ENCODE data around the gene NDUFS6.
"Not testable (repeated sequence)": the region's sequence is repeated elsewhere in the genome, so short reads cannot be mapped to it uniquely, and the experiment has no call there.

Gene NDUFS6

GRCh38 chr5:1830571-1831228, 29.5 kb downstream of the NDUFS6 start:
- no peak for DNase-seq (ENCODE audit: extremely low read depth in 1 of 2, low read depth in 1 of 2)

- no peak for DNase-seq (ENCODE audit: extremely low read depth in 1 of 2, low read depth in 1 of 2)
Measured at GRCh38 chr5:1831257-1831656, 30.1 kb downstream of the NDUFS6 start.

- DNase-seq (ENCODE audit: extremely low read depth in 1 of 2, low read depth in 1 of 2): no peak
Measured at GRCh38 chr5:1831677-1832313, 30.6 kb downstream of the NDUFS6 start.

GRCh38 chr5:1832511-1833250, 31.5 kb downstream of the NDUFS6 start:
- no peak for DNase-seq (ENCODE audit: extremely low read depth in 1 of 2, low read depth in 1 of 2)

GRCh38 chr5:1833264-1834021, 32.2 kb downstream of the NDUFS6 start:
- DNase-seq (ENCODE audit: extremely low read depth in 1 of 2, low read depth in 1 of 2): no peak

- DNase-seq (ENCODE audit: extremely low read depth in 1 of 2, low read depth in 1 of 2): no peak
Measured at GRCh38 chr5:1834022-1834551, 32.9 kb downstream of the NDUFS6 start.

- DNase-seq (ENCODE audit: extremely low read depth in 1 of 2, low read depth in 1 of 2): no peak
Measured at GRCh38 chr5:1834721-1835429, 33.7 kb downstream of the NDUFS6 start.

GRCh38 chr5:1835431-1835830, 34.2 kb downstream of the NDUFS6 start:
- DNase-seq (ENCODE audit: extremely low read depth in 1 of 2, low read depth in 1 of 2): no peak

GRCh38 chr5:1836176-1836890, 35.1 kb downstream of the NDUFS6 start:
- no peak for DNase-seq (ENCODE audit: extremely low read depth in 1 of 2, low read depth in 1 of 2)

GRCh38 chr5:1836891-1837880, 36.0 kb downstream of the NDUFS6 start:
- no peak for DNase-seq (ENCODE audit: extremely low read depth in 1 of 2, low read depth in 1 of 2)

GRCh38 chr5:1838013-1838412, 36.8 kb downstream of the NDUFS6 start:
- no peak for DNase-seq (ENCODE audit: extremely low read depth in 1 of 2, low read depth in 1 of 2)

- no peak for DNase-seq (ENCODE audit: extremely low read depth in 1 of 2, low read depth in 1 of 2)
Measured at GRCh38 chr5:1840071-1840547, 38.9 kb downstream of the NDUFS6 start.

GRCh38 chr5:1840741-1841521, 39.7 kb downstream of the NDUFS6 start:
- no peak for DNase-seq (ENCODE audit: extremely low read depth in 1 of 2, low read depth in 1 of 2)

- DNase-seq (ENCODE audit: extremely low read depth in 1 of 2, low read depth in 1 of 2): no peak
Measured at GRCh38 chr5:1842004-1842819, 41.0 kb downstream of the NDUFS6 start.

GRCh38 chr5:1843761-1844160, 42.6 kb downstream of the NDUFS6 start:
- not testable (repeated sequence) for DNase-seq (ENCODE audit: extremely low read depth in 1 of 2, low read depth in 1 of 2)

GRCh38 chr5:1844708-1845436, 43.7 kb downstream of the NDUFS6 start:
- DNase-seq (ENCODE audit: extremely low read depth in 1 of 2, low read depth in 1 of 2): no peak

Measured in activated CD8-positive, alpha-beta memory T cell treated with anti-CD3 and anti-CD28 coated beads for 1 hour (primary cell).